Cardiac muscle cell (in vitro differentiated cells and primary cell): ENCODE measurements around the gene AMOTL2. TPM values are rescaled to one million over a fixed set of nuclear protein-coding genes. Genes with fewer than 3 reads are reported as not detected.

Experiments used
- DNase-seq, 2 donors: peaks; one replicate each; pipeline versions ENCODE4 v3.0.0 to v3.0.0-alpha.2; 2010 to 2017; ENCODE audit warnings: low read depth in 1 of 2, low spot score in 1 of 2
- H3K27ac ChIP-seq: fragments of 200-600 bp; sonication (generic); 2 replicates; pipeline ENCODE4 v1.5.1; 2016
- H3K27me3 ChIP-seq: fragments of 200-600 bp; sonication (generic); 2 replicates; pipeline ENCODE4 v1.6.0; 2016; ENCODE audit warnings: control low read depth
- H3K36me3 ChIP-seq: fragments of 200-600 bp; sonication (generic); 2 replicates; pipeline ENCODE4 v1.5.1; 2016; ENCODE audit warnings: control low read depth
- H3K4me1 ChIP-seq: fragments of 200-600 bp; sonication (generic); 2 replicates; pipeline ENCODE4 v1.8.1; 2017; ENCODE audit warnings: low read depth, mild to moderate bottlenecking, mixed run types
- H3K4me3 ChIP-seq: fragments of 200-600 bp; sonication (generic); 2 replicates; pipeline ENCODE4 v1.5.1; 2016; ENCODE audit warnings: mild to moderate bottlenecking
- H3K9me3 ChIP-seq: fragments of 200-600 bp; sonication (generic); 2 replicates; pipeline ENCODE4 v1.5.1; 2017; ENCODE audit warnings: low read depth, mild to moderate bottlenecking, control low read depth
- polyA plus RNA-seq: library from polyadenylated mRNA; unstranded; fragments of >200 nt; fragmentation: Nextera tagmentation; extraction: Ambion mirVana; gene quantifications from 2 replicates; pipeline ENCODE4 v1.2.1, GENCODE V29; 2016
- total RNA-seq: library from RNA; depleted of rRNA; stranded (reverse); fragments of >200 nt; gene quantifications from 2 replicates; pipeline ENCODE4 v1.2.3, GENCODE V29; 2016
- TF ChIP-seq, protein P1 (sequence below): IDR thresholded peaks from 2 replicates; pipeline ENCODE4 v1.5.1; 2012; ENCODE audit warnings: low read depth, mild to moderate bottlenecking, low read length

Gene AMOTL2
- total and polyA plus RNA-seq, 2 experiments from 2014 or later, result 32.1 to 103 TPM

DNA sequence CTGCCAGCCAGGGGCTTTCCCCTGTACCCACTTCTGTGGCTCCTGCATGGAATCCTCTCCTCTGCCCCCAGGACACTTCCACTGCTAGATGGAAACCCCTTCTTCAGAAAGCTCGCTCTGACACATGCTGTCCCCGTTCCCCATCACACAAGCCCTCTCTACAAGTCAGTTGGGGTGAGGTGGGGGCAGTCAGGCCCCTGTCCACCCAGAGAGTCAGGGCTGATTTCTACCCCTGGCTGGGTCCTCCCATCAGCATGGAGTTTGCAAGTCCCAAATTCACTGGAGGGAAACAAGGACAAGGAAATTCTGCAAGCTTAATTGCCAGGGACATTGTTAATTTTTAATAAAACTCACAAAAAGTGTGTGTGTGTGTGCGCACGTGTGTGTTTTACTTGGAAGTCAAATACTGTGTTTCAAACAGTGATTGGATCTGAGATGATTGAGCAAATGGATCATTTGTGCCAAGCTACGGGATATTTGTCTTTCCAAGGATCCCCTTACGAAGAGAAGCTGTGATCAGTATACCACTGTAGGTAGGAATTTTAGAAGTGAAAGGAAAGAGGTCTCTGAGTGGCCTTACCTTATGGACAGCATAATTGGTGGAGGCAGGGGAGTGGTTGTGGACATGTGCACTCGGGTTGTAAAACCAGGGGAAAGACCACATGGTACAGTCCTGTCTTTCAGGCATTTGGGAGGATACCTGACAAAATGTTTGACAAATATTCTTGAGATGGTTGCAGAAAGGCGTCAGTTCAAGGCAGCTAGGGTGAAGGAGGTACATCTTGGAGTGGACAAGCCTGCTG, 1.5 kb upstream of the AMOTL2 start:
- DNase-seq, result no peak
- Histone ChIP-seq H3K9me3 (no peaks in the 10 kb centered on the region), H3K4me3 (no peak overlapping the region), H3K27me3 (no peaks in the 10 kb centered on the region), H3K36me3 (peaks cover 3% of the 10 kb centered on the region), H3K4me1 (peaks cover 18% of the 10 kb centered on the region), H3K27ac (no peak overlapping the region)
- TF ChIP-seq, protein P1, sequence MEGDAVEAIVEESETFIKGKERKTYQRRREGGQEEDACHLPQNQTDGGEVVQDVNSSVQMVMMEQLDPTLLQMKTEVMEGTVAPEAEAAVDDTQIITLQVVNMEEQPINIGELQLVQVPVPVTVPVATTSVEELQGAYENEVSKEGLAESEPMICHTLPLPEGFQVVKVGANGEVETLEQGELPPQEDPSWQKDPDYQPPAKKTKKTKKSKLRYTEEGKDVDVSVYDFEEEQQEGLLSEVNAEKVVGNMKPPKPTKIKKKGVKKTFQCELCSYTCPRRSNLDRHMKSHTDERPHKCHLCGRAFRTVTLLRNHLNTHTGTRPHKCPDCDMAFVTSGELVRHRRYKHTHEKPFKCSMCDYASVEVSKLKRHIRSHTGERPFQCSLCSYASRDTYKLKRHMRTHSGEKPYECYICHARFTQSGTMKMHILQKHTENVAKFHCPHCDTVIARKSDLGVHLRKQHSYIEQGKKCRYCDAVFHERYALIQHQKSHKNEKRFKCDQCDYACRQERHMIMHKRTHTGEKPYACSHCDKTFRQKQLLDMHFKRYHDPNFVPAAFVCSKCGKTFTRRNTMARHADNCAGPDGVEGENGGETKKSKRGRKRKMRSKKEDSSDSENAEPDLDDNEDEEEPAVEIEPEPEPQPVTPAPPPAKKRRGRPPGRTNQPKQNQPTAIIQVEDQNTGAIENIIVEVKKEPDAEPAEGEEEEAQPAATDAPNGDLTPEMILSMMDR, result no peak

DNA sequence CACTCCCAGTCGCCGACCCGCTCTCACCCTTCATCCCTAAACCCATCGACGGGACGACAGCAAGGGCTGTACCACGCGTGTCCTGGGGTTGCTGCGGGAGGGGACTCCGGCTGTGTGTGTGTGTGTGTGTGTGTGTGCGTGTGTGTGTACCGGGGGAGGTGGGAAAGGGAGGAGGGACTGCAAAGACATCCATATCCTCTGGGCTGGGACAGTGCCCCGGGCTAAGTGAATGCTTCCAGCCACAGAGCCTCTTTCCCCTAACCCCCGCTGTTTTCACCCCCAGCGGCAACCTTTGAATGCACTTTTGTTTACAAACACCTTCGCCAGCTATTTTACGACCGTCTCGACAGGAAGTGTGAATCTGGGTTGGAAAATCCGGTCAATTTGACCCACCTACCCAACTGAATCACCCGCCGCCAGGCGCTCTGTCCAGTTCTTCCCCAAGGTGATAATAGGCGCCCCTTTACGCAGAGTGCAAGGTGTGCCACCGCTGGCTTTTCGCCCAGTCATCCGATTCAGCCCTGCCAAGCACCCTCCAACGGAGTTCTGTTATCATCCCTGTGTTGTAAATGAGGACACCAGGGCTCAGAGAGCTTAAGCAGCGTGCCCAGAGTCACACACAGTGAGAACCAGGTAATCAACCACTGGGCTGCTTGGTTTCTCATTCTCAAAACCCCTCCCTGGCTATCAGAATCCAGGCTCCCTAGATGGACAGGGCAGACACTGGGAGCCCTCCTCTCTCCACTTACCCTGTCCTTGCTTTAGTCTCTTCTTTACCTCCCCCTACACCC, 739 bp upstream of the AMOTL2 start:
- Histone ChIP-seq H3K36me3 (peaks cover 11% of the 10 kb centered on the region), H3K4me3 (peak overlapping the region; percentile 45), H3K9me3 (no peaks in the 10 kb centered on the region), H3K27me3 (no peaks in the 10 kb centered on the region), H3K4me1 (peaks cover 18% of the 10 kb centered on the region), H3K27ac (peak overlapping the region; percentile 99)
- no peak for DNase-seq
- TF ChIP-seq, protein P1, result no peak

DNA sequence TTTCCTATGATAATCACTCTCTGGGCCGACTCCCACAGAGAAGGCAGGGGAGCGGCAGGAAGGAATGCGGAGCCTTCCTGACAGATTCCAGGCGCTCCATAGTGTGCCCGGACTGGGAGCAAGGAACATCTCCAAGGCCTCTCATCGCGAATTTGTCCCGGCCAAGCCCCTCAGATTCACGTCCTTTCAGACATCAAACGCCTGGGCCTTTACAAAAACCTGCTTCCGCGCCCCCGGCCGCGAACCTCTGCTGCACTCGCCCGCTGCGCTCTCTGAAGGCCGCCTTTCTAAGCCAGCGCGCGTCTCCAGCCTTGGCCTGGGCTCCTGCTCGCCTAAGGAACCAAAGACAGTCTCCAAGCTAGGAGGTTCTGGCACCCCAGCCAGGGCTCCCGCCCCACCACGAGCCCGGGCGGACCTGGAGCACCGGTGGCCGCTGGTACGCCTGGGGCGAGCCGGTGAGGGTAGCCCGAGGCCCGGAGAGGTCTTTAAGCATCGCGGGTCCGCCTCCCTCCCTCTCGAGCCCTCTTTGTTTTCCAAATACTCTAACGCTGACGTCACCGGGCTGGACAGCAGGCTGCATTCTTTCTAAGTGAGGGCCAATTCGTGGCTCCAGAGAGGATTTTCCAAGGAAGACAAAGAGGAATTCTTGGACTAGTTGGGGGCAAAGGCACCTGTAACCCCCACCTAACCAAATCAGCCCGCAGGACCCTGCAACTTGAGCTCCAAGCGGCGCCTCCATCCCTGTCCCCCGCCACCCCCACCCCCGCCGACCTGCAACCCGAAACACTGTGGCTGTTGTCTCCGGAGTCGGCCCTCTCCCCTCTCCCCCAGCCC, 759 bp downstream of the AMOTL2 start:
- H3K4me1 ChIP-seq, result peaks cover 30% of the 10 kb centered on the region

DNA sequence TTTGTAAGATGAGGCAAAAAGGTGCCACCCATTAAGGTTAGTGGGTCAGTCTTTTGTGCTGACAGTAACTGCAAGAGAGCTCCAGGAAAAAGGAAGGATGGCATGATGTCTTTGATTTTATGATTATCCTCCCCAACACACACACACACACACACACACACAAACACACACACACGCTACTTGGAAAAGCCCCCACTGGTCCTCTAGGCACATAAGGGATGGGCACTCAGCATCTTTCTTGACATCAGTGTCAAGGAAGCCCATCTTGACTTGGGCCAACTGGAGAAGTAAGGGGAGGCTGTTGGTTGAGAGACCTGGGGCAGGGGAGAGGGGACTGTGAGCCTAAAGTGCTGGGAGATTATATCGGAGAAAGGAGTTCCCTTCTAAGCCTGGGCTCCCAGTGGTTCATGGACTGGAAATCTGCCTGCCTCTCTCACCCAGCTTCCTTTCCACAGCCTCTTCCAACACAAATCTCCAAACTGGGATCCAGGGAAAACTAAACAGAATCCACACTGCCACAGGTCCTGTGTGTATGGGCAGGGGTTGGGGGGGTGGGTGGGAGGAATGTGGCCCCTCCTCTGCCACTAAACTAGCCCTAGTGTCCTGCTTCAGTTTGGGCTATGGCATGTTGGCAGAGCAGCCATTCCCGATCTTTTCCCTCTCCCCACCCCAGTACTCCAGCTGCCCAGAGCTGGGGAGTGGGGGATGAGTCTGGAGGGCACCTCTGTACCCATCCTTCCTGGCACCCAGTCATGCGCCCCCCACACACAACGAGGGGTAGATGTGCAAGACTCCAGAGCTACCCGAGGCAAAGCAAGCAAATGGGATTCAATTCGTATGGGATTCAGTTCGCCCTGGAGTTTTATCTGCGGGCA, 1.6 kb downstream of the AMOTL2 start:
- Histone ChIP-seq H3K27ac (peak overlapping the region; percentile 99), H3K4me1 (peaks cover 39% of the 10 kb centered on the region), H3K36me3 (peaks cover 18% of the 10 kb centered on the region), H3K4me3 (peak overlapping the region; percentile 45), H3K27me3 (no peaks in the 10 kb centered on the region), H3K9me3 (no peaks in the 10 kb centered on the region)
- TF ChIP-seq, protein P1, result no peak
- DNase-seq, result peak in 1 of 2 donors; percentile 33

More for the DNA sequence above, 759 bp downstream of the AMOTL2 start:
- Histone ChIP-seq H3K36me3 (peaks cover 18% of the 10 kb centered on the region), H3K9me3 (no peaks in the 10 kb centered on the region), H3K27me3 (no peaks in the 10 kb centered on the region), H3K4me3 (peak overlapping the region; percentile 45), H3K27ac (peak overlapping the region; percentile 99)
- DNase-seq, result peak; percentile 93 to 95
- TF ChIP-seq, protein P1, result no peak
